ENCODE results near the gene DYSF. TPM values are rescaled to one million over a fixed set of nuclear protein-coding genes. Genes with fewer than 3 reads are reported as not detected.

Gene DYSF
- total RNA-seq, 1 donor from 2014 or later, result 15.2 TPM

- no peak for DNase-seq (ENCODE audit: low spot score)
These were observed 252.8 kb downstream of the DYSF start for GRCh38 chr2:71706121-71706520.

GRCh38 chr2:71706836-71707235 is 253.5 kb downstream of the DYSF start:
- no peak for DNase-seq (ENCODE audit: low spot score)

GRCh38 chr2:71710367-71711132 is 257.2 kb downstream of the DYSF start:
- no peak for DNase-seq (ENCODE audit: low spot score)

- DNase-seq (ENCODE audit: low spot score), result no peak
These were observed 257.9 kb downstream of the DYSF start for GRCh38 chr2:71711133-71711855.

GRCh38 chr2:71712158-71712818 is 258.9 kb downstream of the DYSF start:
- no peak for DNase-seq (ENCODE audit: low spot score)

- DNase-seq (ENCODE audit: low spot score), result no peak
These were observed 260.5 kb downstream of the DYSF start for GRCh38 chr2:71713581-71714580.

- DNase-seq (ENCODE audit: low spot score), result no peak
These were observed 261.4 kb downstream of the DYSF start for GRCh38 chr2:71714601-71715240.

GRCh38 chr2:71715241-71715750 is 261.9 kb downstream of the DYSF start:
- DNase-seq (ENCODE audit: low spot score), result no peak

GRCh38 chr2:71715951-71716696 is 262.8 kb downstream of the DYSF start:
- DNase-seq (ENCODE audit: low spot score), result no peak

GRCh38 chr2:71716697-71717624 is 263.6 kb downstream of the DYSF start:
- DNase-seq (ENCODE audit: low spot score), result peak; percentile 54

- no peak for DNase-seq (ENCODE audit: low spot score)
These were observed 265.3 kb downstream of the DYSF start for GRCh38 chr2:71718686-71719085.

GRCh38 chr2:71719520-71720282 is 266.3 kb downstream of the DYSF start:
- DNase-seq (ENCODE audit: low spot score), result no peak

GRCh38 chr2:71720283-71720560 is 266.9 kb downstream of the DYSF start:
- DNase-seq (ENCODE audit: low spot score), result no peak

GRCh38 chr2:71720596-71721361 is 267.4 kb downstream of the DYSF start:
- DNase-seq (ENCODE audit: low spot score), result no peak

- DNase-seq (ENCODE audit: low spot score), result no peak
These were observed 268.0 kb downstream of the DYSF start for GRCh38 chr2:71721362-71721665.

- DNase-seq (ENCODE audit: low spot score), result no peak
These were observed 268.3 kb downstream of the DYSF start for GRCh38 chr2:71721669-71722068.

- no peak for DNase-seq (ENCODE audit: low spot score)
These were observed 268.9 kb downstream of the DYSF start for GRCh38 chr2:71722286-71722685.

GRCh38 chr2:71724793-71725192 is 271.4 kb downstream of the DYSF start:
- DNase-seq (ENCODE audit: low spot score), result no peak
